Esophagus muscularis mucosa (tissue), 3 donors: Measurements from ENCODE around the gene EVI5L.

Experiments
- CTCF ChIP-seq, 3 experiments: fragments of 200-600 bp in 2 of 3; fragments of 450-650 bp in 1 of 3; sonication (generic) in 2 of 3; IDR thresholded peaks; one replicate each; pipeline ENCODE4 v1.5.1; 2017 to 2019; ENCODE audit warnings: antibody characterized with exemption in 3 of 3, mild to moderate bottlenecking in 2 of 3, moderate library complexity in 1 of 3
- POLR2AphosphoS5 ChIP-seq, 2 donors: sonication (generic); formaldehyde crosslinking; IDR thresholded peaks; one replicate each; pipeline ENCODE4 v1.6.1; 2017; ENCODE audit warnings: antibody characterized with exemption in 2 of 2

GRCh38 chr19:7787141-7787540 is 42.9 kb upstream of the EVI5L start:
- TF ChIP-seq CTCF (IDR thresholded peaks at IDR 0.05) (no peak), POLR2AphosphoS5 (IDR thresholded peaks at IDR 0.05) (peak in 1 of 2 donors; percentile 26)
